Epithelial cell of prostate (primary cell): ENCODE data around the gene EIF2B4.
"Not testable (repeated sequence)": the region's sequence is repeated elsewhere in the genome, so short reads cannot be mapped to it uniquely, and the experiment has no call there.

Experiments
- DNase-seq: peaks from one replicate; pipeline ENCODE4 v3.0.0-alpha.2; 2011; ENCODE audit warnings: low read depth, low spot score
- H3K27ac ChIP-seq: fragments of 450-650 bp; 2 replicates; pipeline ENCODE4 v1.5.1; 2017; ENCODE audit warnings: mild to moderate bottlenecking

EIF2B4 gene

GRCh38 chr2:27378096-27378808 lies 8.1 kb upstream of the EIF2B4 start:
- no peak for DNase-seq
- no peak overlapping the region for H3K27ac ChIP-seq

- H3K27ac ChIP-seq, result no peak overlapping the region
- no peak for DNase-seq
Measured at GRCh38 chr2:27377618-27378095, 7.5 kb upstream of the EIF2B4 start.

GRCh38 chr2:27376866-27377617 lies 6.9 kb upstream of the EIF2B4 start:
- no peak overlapping the region for H3K27ac ChIP-seq
- no peak for DNase-seq

GRCh38 chr2:27376151-27376865 lies 6.2 kb upstream of the EIF2B4 start:
- no peak overlapping the region for H3K27ac ChIP-seq
- no peak for DNase-seq

DNA sequence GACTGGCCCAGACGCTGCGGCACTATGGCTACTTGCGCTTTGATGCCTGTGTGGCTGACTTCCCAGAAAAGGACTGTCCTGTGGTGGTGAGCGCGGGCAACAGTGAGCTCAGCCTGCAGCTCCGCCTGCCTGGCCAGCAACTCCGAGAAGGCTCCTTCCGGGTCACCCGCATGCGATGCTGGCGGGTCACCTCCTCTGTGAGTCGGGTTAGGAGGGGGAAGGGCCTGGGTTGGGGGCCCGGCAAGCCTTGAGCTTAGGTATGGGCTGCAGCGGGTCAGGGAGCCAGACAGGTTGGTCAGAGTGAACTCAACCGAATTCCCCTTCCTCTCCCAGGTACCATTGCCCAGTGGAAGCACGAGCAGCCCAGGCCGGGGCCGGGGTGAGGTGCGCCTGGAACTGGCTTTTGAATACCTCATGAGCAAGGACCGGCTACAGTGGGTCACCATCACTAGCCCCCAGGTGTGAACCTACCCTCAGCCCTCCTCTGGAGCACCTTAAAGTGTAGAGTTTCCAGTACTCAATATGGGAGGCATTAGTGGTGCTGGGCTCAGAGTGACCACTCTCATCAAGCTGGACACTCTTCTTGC lies 5.5 kb upstream of the EIF2B4 start:
- H3K27ac ChIP-seq, result no peak overlapping the region
- no peak for DNase-seq

GRCh38 chr2:27373567-27373966 lies 3.4 kb upstream of the EIF2B4 start:
- no peak for DNase-seq
- H3K27ac ChIP-seq, result peak overlapping the region; percentile 71

- peak overlapping the region; percentile 71 for H3K27ac ChIP-seq
- DNase-seq, result no peak
Measured at GRCh38 chr2:27372937-27373336, 2.8 kb upstream of the EIF2B4 start.

DNA sequence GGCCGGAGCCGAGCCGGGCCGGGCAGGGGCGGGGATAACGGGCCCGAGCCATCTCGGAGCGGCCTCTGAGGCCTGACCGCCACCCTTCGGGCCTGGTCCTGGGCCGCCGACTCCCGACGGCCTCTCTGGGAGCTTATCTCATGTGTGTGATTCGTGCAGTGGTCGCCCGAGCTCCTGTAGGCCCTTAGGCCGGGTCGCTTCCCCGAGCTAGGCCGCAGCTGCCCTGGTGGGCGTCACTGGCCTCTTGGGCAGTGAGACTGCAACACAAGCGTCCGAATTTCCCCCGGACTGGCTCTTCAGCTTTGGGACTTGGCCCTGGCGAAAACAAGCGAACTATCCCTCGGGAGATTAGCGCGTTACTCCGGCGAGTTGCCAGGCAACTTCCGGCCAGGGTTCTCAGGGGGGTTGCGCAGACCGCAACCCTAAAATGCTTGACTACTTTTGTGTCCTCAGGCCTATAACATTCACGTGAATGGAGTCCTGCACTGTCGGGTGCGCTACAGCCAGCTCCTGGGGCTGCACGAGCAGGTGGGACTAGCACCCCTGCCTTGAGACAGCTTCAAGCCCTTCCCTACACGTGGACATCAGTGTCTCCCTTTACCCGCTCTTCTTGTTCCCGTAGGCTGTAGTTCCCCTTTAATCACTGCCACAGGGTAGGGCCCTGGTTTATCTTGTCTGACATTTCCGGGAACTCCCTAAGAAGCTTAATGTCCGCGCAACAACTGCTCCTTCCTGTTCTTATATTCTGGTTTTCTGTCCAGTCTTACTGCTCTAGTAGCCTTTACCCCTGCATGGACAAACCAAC lies 880 bp upstream of the EIF2B4 start:
- peak overlapping the region; percentile 71 for H3K27ac ChIP-seq
- DNase-seq, result no peak

DNA sequence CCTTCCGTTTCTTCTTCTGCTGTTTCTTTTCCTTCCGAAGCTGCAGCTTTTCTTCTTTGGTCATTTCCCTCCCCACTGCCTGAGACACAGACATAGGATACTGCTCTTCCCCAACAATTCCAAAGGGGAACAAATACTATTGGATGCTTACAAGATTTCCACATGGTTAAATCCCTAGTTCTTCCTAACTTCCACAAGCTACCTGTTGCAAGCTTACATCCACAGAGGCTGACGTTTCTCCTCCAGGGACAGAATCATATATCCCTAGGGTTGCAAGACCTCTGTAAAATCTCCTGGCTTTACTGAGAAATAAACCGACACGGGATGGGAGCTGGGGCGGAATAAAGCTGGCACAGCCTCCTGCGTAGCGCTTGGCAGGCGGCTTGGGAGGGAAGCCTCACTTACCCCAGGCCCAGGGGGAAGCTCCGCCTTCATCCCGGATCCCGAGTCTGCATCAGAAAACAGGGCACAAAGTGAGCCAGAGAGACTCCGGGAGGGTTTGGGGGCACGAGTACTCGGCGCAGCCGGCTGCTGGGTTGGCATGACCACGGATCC lies 590 bp downstream of the EIF2B4 start:
- no peak for DNase-seq
- peak overlapping the region; percentile 71 for H3K27ac ChIP-seq

DNA sequence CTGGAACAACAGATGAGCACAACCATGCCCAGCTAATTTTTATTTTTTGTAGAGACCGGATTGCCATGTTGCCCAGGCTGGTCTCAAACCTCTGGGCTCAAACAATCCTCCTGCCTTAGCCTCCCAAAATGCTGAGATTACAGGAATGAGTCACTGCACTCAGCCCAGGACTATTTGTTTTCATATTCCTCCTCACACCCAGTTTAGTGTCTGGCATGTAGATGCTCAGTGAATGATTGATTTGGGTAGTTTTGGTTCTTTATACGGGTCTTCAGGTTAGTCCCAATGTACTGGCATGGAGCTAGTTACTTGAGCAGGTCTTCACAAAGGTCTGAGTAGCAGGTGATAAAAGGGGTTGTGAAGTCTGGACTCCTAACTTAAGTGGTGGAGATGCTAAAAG lies 6.2 kb downstream of the EIF2B4 start:
- no peak for DNase-seq

DNA sequence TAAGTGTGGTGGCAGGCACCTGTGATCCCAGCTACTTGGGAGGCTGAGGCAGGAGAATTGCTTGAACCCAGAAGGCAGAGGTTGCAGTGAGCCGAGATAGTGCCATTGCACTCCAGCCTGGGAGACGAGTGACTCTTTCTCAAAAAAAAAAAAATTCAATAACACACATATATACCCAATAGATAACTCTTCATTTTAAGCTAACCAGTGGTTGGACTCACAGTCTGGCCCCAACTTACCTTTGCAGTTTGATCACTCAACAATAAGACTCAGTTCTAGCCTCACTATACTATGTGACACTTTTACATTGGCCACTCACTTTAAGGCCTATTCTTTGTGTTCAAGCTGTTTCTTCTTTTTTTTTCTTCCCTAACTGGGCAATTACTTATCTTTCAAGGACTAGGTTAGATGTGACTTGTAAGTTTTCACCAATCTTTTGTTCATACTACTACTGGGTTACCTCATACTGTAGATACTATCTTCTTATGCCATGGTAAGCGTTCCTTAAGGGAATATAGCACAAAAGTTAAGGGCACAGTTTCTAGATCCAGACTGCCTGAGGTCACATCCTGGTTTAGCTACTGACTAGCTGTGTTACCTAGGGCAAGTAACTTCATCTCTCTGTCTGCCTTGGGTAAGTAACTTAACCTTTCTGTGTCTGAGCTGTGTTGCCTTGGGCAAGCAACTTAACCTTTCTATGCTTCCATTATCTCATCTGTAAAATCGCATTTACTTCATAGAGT lies 7.3 kb downstream of the EIF2B4 start:
- DNase-seq, result no peak
- no peak overlapping the region for H3K27ac ChIP-seq

More for the DNA sequence above, 6.2 kb downstream of the EIF2B4 start:
- no peak overlapping the region for H3K27ac ChIP-seq

DNA sequence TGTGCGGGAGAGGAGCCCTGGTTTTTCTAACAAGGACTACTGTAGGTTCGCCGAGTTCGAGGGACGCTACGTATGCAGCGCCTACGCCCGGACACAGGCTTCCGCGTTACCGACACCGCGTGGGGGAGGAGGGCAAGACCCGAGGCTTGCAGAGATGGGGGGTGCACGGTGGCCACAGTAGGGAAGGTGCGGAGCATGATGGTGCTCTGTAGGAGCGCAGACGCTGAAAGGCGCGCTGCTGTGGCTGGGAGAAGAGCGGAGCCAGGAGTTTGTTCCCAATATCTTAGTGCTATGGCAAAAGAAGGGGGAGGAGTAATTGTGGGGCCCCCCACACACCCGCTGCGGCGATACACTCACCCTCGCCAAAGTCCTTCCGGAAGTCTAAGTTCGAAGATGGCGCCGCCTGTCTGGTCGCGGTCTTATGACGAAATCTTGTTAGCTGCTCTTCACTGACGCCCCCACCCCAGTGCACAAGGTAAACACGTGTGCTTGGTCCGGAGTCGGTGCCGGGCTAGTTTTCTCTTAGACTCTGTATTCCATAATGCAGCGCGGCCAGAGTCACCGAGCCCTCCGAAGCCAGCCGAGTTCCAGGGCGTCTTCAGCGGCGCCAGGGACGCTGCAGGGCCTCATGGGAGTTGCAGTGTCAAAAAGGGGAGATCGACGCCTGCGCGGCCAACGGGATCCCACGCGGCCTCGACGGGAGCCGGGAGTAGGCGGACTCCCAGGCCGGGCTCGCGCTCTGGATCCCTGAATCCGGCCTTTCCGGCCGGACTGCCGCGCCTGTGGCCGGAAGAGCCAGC lies 13.6 kb downstream of the EIF2B4 start, which contains the start of gene GTF3C2:
TSS of gene GTF3C2 (minus strand) at position 383 of the 800 bp plus-strand sequence. CDS start 13,210 bp downstream, outside the sequence.
- peak within 1 kb of the TSS; percentile 93 for H3K27ac ChIP-seq
- peak; percentile 83 for DNase-seq

DNA sequence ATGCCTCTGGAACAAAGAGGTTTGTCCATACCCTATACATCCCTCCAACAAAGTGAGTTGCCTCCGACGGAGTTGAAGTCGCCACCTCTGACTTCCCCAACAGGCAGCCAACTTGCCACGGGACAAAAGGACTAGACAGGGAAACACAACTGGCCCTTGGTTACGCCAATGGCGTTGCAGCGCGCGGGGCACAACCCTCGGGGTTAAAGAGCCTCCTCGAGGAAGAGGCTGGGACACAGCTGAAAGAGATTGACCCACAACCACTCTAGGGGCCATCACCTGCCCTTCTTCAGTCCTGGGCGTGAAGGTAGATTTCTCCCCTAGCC lies 14.1 kb downstream of the EIF2B4 start:
- no peak for DNase-seq
- peak overlapping the region; percentile 93 for H3K27ac ChIP-seq

DNA sequence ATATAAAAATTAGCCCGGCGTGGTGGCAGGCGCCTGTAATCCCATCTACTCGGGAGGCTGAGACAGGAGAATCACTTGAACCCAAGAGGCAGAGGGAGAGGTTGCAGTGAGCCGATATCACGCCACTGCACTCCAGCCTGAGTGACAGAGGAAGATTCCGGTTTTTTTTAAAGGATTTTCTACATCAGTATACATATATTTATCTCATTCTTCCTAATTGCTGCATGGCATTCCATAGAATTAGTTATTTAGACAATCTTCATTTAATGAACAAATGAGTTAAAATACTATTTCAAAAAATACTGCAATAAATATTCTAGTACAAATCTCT lies 15.6 kb downstream of the EIF2B4 start:
- peak overlapping the region; percentile 21 for H3K27ac ChIP-seq
- DNase-seq, result no peak

DNA sequence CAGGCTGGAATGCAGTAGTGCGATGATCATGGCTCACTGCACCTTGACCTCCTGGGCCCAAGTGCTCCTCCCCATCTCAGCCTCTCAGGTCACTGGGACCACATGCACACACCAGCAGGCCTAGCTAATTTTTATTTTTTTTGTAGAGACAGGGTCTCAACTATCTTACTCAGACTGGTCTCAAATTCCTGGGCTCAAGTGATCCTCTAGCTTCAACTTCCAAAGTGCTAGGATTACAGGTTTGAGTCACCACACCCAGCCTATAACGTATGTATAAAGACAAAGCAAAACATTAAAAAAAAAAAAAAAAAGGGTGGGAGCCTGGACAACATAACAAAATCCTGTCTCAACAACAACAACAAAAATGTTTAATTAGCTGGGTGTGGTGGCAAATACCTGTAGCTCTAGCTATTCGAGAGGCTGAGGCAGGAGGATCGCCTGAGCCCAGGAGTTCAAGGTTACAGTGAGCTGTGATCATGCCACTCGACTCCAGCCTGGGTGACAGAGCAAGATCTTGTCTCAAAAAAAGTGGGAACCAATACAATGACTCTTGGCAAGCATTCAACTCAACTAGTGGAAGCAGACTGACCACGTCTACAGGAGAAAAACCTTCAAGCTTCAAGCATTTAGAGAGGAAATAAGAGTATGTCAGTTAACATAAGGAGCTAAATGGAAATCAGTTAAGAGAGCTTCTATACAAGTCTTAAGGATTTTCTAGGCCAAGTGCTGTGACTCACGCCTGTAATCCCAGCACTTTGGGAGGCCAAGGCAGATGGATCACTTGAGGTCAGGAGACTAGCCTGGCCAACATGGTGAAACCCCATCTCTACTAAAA lies 16.2 kb downstream of the EIF2B4 start:
- no peak for DNase-seq

GRCh38 chr2:27353386-27353761 lies 16.8 kb downstream of the EIF2B4 start:
- not testable (repeated sequence) for DNase-seq
- H3K27ac ChIP-seq, result peak overlapping the region; percentile 21

More for the DNA sequence above, 16.2 kb downstream of the EIF2B4 start:
- H3K27ac ChIP-seq, result peak overlapping the region; percentile 21
